HG02885 (cell line): ENCODE measurements around the gene FBXO33.
A peak's percentile ranks its signal among the peaks of the same experiment; 100 is the strongest.
"Not testable (repeated sequence)": the region's sequence is repeated elsewhere in the genome, so short reads cannot be mapped to it uniquely, and the experiment has no call there.

Source experiments
- ATAC-seq: cut with Tn5 transposase; IDR thresholded peaks from one replicate; pipeline ENCODE4 v1.9.1; 2021; ENCODE audit warnings: mild to moderate bottlenecking; ENCODE audit not compliant: unreplicated experiment, poor library complexity

FBXO33 gene

DNA sequence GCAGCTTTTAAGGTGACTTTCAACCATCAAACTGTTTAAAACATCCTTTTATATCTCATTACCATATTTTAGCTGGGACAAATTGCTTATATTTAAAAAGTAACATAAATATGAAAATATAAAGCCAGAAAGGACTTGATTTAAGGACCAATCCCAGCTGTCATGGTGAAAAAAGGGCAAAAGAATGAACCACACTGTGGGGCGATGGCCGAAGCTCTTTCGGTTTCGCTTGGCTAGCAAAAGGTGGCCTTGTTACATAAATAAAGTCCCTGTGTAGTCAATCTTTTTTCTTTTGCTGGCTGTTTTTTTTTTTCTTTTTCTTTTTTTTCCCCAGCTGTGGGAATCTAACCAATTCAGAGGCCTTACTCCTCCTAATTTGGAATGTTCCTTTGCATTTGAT lies 50.9 kb downstream of the FBXO33 start:
- no peak for ATAC-seq

DNA sequence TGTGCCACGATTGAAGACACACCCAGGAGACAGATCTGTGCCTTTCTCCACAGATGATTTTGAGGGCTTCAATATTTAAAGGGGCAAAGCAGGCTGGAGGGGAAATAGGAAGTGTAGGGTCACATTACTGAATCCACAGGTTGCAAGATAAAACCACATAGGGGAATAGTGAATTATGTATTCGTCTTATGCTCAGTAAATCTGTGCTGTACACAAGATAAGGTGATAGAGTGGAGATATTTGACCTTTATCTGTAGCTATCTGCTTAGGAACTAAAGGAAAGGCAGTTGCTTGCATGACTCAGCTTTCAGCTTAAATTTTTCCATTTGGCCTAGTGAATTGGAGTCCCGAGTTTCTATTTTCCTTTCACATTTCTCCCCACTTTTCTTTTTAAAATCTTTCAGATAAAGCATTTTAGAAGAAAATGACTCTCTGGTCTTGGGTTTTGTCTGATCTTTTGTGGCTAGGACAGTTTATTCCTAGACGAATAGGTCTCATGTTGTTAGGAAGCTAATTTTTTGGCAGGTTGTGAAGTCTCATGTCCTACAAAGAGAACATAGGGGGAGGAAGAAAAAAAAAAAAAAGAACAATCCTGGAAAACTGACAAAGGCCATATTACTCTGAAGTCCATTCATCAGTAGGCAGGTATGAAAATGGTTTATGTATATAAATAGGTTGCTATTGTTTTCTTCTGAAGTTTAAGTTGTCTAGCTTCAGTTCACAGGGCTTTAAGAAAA lies 55.4 kb downstream of the FBXO33 start:
- no peak for ATAC-seq

GRCh38 chr14:39374851-39375250 lies 57.4 kb downstream of the FBXO33 start:
- ATAC-seq: no peak

DNA sequence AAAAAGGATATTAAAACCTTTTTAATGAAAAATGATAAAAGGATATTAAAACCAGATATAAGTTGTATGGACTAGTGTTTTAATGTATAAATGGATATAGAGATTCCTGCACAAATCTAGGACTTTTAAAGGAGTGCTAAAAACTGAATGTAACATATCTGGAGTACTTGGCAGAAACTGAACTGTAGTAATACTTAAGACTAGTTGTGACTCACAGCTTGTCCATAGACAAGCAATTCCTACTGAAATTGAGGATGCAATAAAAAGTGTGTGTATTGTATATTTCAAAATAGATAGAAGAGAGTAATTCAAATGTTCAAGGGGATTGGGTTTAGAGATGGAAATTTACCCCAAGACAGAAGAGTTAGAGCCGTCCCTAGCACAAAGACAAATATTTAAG lies 59.6 kb downstream of the FBXO33 start:
- ATAC-seq: no peak

DNA sequence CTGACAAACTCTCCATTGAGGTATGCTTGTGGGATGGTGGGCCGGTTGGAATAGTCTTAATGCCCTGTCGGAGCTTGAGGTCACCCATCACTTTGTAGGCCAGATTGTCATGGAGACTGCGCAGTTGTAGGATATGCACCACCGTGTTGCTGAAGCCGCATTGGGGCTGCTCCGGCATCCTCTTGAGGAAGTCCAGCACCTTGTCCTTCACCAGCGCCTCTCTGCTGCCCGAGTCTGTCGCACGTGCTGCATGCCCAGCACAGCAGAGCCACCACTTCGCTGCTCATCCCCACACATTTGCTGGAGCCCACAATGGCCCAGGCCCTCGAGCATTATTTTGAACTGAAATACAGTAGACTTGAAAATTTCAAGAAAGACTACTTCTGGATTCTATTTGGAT lies 61.8 kb downstream of the FBXO33 start:
- no peak for ATAC-seq

DNA sequence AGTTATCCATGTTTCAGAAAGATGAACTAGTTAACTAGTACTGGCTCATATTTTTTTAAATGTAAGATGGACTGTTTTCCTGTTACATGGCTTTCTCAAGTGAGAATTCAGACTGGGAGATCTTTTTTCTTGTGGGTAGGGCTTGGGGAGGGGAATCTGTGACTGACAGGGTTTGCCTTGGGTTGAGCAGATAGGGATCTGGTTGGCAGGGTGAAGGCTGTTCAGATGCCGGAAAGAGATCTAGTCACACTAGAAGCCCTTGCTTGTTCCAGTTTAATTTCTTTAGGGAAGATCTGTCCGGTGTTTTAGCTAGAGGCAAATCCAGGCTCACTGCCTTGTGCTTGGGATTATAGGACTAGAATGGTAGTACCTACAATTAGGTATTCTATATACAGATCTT lies 63.2 kb downstream of the FBXO33 start:
- ATAC-seq: no peak

DNA sequence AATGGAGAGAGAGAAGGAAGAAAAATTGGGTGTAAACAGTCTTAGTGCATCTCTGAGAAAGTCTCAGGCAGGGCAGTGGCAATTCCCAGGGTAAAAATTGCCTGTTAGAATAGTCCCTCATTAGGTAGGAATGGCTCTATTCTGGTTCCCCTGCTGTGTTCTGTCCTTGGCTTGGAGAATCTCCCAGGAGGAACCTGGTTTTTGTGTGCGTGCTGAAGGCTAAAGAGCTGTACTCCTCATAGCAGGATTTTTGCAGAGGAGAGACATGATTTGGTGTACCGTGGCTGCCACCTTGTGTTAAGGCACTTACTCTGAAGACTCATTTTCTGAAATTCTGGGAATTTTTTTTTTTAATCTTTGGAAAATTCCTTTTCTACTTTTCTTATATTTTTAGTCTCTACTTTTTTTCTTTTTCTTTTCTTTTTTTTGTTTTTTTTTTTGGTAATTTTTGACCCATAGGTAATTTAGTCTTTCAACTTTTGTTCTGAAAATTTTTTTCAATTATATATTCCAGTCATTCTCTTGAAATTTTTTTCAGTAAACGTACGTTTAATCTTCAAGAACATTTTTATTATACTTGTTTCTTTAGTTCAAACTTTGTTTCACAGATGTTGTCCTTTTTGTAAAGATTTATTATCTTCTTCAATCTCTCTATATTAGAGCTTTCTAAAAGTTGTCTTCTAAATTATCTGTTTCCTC lies 63.8 kb downstream of the FBXO33 start:
- peak; percentile 56 for ATAC-seq

DNA sequence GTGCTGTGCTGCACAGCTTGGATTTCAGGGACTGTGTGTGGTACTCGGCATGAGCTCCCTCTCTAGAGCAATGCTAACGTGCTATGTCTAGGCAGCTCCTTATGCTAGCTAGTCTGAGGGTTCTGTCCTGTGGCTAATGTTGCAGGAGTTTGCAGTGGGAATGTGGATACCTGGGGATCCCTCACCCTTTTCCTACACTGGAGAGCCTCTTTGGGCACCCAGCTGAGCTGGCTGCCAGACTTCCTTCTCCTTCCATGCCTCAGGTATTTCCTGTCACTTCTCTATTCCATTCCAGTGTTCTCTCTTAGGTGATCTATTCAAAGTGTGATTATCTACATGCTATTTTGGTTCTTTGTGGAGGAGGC lies 64.9 kb downstream of the FBXO33 start:
- ATAC-seq: no peak

GRCh38 chr14:39366460-39367386 lies 65.5 kb downstream of the FBXO33 start:
- no peak for ATAC-seq

- no peak for ATAC-seq
Measured at GRCh38 chr14:39365354-39365753, 66.9 kb downstream of the FBXO33 start.

DNA sequence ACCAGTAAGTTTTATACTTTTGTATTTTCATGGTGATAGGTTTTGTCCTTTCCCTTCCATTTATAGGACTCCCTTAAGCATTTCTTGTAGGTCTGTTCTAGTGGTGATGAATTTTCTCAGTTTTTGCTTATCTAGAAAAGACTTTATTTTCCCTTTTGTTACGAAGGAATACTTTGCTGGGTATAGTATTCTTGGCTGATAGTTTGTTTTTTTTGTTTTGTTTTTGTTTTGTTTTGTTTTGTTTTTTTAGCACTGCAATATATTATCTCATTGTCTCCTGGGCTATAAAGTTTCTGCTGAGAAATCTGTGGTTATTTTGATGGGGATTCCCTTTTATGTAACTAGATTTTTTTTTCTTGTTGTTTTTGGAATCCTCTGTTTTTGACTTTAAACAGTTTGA lies 67.7 kb downstream of the FBXO33 start:
- ATAC-seq: no peak

DNA sequence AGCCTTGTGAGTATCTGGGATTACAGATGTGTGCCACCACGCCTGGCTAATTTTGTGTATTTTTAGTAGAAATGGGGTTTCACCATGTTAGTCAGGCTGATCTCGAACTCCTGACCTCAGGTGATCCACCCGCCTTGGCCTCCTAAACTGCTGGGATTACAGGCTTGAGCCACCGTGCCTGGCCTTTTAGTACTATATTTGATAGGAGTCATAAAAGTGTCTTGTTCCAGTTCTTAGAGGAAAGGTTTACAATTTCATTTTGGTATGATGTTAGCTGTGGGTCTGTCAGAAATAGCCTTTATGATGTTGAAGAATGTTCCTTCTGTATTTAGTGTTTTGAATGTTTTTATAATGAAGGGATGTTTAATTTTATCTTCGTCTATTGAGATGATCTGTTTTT lies 70.7 kb downstream of the FBXO33 start:
- ATAC-seq: not testable (repeated sequence)

DNA sequence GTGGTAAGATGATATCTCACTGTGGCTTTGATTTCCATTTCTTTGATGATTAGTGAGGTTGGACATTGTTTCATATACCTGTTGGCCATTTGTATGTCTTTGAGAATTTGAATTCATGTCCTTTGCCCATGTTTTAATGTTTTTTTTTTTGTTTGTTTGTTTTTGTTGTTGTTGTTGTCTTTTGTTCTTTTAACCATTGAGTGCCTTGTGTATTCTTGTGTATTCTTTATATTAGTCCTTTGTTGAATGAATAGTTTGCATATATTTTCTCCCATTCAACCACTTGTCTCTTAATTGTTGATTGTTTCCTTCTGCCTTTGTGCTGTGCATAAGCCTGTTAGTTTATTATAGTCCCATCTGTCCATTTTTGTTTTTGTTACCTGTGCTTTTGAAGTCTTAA lies 71.9 kb downstream of the FBXO33 start:
- no peak for ATAC-seq

- ATAC-seq: not testable (repeated sequence)
Measured at GRCh38 chr14:39359069-39359468, 73.2 kb downstream of the FBXO33 start.

- no peak for ATAC-seq
Measured at GRCh38 chr14:39351708-39352107, 80.5 kb downstream of the FBXO33 start.

DNA sequence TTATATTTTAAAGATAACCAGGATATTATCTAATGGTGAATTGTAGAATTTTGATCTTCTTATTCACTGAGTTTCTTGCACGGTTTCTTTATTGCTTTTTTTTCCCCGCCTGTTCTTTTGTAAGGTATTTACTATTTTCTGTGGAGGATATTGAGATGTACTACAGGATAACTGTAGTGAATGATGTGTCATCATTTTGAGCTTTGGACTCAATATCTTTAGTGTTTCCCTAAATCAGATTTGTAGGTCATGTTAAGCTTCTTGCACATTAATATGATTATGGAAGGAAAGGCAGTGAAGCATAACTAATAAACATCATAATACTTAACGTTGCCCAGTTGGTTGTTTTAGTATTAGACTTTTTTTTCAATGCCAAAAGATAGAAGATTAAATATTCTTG lies 81.4 kb downstream of the FBXO33 start:
- no peak for ATAC-seq
